NCI-H1930 (cell line): Measurements from ENCODE around the gene APLF.
A peak's percentile ranks its signal among the peaks of the same experiment; 100 is the strongest.
"Not testable (repeated sequence)": the region's sequence is repeated elsewhere in the genome, so short reads cannot be mapped to it uniquely, and the experiment has no call there.

Experiments used
- DNase-seq, 2 experiments: peaks; one replicate each; lab custom pipeline; 2025; lab: John Stamatoyannopoulos, UW

Gene APLF

DNA sequence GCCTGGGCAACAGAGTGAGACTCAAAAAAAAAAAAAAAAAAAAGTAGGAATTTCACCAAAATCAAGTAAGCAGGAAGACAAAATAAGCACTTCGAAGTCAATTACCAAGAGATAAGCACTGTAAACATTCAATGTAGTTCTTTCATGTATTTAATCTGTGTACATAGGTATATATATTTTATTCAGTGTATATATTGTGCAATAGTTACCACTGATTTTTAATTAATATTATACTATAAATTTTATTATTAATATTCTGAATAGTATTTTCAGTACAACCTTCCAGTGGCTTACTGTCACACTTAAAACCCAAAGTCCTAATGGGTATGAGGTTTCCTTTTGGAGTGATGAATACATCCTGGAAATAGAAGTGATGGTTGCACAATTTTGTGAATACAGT, 9.1 kb downstream of the APLF start:
- DNase-seq, result no peak

- DNase-seq, result no peak
These were observed 11.3 kb downstream of the APLF start for GRCh38 chr2:68478688-68479087.

- DNase-seq, result no peak
These were observed 15.0 kb downstream of the APLF start for GRCh38 chr2:68482296-68482820.

- no peak for DNase-seq
These were observed 15.6 kb downstream of the APLF start for GRCh38 chr2:68483011-68483410.

DNA sequence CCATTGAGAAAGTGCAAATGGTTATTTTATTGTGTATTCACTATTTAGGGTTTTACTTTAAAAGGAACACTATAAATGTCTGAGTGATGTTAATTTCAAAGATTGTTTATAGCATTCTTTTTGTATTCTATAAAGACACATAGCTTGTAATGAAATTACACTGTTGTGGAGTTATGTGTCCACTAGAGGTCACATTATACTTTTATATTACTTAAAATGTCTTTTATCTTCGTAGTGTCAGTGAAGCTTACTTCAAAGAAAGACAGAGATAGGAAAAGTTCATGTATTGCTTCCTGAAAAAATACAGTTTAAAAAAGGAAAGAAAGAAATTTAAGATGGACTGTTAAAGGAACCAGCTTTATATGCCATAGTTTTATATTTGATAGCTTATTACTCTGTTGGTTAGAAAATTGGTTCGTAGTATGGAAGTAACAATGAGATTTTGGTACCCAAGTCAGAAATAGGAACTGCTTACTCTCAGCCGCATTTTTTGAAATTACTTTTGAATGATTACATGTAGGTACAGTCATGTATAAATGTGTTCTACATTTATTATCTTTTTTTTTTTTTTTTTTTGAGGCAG, 20.5 kb downstream of the APLF start:
- peak in 1 of 2 experiments; percentile 9 for DNase-seq

- not testable (repeated sequence) for DNase-seq
These were observed 21.2 kb downstream of the APLF start for GRCh38 chr2:68488605-68489004.

GRCh38 chr2:68489282-68489681, 21.9 kb downstream of the APLF start:
- no peak for DNase-seq

DNA sequence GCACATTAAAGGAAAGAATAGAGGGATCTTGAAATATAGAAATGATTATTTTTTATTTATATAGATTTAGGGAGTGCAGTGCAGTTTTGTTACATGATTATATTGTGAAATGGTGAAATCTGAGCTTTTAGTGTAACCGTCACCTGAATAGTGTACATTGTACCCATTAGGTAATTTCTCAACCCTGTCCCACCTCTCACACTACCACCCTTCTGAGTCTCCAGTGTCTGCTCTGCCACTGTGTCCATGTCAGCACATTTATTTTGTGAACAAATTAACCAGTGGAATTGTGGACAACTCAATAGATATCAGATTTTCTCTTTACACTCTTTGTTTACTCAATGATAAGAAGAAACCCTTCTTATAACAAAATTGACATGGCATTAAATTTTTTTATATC, 24.2 kb downstream of the APLF start:
- no peak for DNase-seq

GRCh38 chr2:68499133-68499532, 31.7 kb downstream of the APLF start:
- no peak for DNase-seq

DNA sequence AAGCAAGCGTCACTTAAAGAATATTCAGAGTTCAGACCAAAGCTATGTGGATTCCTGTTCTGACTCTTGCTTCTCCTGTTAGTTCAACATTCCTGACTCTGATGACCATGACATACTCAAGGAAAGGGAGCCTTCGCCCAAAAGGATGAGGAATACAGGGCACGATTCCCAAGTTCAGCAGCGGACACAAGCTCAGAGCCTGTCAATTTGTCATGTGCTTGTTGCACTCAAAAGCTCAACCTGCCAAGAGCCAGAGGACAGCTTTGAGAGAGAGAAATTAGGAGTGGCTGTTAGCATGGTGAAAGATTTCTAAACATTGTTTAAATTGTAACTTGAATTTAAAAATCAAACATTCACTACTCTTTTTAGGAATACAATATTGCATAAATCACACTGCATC, 33.3 kb downstream of the APLF start:
- DNase-seq, result no peak

DNA sequence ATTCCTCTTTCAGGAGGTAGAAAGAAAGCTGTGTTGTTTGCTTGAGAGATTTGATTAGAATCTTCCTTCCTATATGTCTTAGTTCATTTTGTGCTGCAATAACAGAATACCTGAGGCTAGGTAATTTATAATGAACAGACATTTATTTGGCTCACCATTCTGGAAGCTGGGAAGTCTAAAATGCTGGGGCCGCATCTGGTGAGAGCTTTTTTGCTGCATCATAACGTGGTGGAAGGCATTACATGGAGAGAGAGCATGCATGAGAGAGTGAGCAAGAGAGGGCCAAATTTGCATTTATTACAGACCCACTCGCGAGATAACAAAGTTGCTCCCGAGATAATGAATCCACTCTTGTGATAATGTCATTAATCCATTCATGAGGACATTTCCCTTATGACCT, 34.4 kb downstream of the APLF start:
- no peak for DNase-seq

DNA sequence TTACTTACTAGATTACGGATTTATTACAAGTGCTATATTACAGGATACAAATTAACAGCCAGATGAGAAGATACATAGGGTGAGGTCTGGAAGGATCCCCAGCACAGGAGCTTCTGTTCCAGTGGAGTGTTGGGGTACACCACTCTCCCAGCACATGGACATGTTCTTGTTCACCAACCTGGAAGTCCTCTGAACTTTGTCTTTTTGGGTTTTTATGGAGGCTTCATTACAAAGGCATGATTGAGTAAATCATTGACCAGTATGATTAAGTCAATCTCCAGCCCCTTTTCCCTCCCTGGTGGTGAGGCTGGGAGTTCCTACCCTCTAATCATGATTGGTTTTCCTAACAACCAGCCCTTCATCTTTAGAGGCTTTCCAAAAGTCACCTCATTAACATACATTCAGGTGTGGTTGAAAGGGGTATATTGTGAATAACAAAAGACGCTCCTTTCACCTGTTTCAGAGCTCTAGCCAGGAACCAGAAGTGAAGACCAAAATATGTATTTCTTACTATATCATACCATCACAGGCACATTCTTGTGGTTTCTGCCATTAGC, 38.3 kb downstream of the APLF start:
- DNase-seq, result no peak

DNA sequence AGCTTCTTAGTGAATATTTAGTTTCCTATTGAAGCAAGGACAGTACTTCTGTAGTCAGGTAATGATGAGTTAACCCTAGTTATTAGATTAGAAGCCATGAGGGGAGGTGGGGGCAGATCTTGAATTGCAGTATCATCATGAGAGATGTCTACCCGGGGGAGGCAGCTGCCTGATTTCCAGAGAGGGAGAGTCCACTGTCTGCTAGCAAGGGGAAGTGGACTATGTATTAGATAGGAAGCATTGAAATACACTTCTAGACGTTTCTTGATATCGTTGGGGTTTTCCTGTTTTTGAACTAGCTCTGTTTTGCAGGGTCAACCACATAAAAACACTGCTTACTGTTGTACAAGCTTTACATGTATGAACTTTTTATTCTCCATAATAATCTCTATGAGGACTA, 38.8 kb downstream of the APLF start:
- no peak for DNase-seq

DNA sequence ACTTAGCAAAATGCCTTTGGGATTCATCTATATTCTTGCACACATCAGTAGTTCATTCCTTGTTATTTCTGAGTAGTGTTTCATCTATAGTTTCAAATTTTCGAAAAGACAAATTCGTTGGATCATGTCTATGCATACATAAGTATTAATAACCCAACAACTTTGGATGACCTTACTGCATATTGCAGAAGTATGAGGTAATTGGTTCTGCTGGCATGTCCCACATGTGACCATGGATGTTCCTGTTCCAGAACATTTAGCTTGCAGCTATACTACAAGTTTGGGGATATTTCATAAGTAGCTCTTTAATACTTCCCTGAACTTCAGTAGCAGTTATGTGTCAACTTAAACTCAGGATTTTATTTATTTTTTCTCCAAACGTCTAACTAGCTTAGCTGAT, 44.9 kb downstream of the APLF start:
- no peak for DNase-seq

DNA sequence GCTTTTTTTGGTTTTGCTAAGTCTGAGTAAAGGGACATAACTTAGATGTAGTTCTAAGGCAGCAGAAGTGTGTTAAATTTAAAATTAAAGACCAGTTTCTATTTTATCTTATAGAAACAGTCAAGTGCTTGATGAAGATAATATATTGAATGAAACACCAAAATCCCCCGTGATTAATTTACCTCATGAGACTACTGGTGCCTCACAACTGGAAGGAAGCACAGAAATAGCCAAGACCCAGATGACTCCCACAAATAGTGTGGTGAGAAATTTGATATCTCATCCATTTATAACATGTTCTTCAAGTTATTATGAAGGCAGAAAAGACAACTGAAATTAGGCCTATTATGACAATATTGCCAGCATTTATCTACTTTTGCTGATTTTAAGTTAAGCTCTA, 45.6 kb downstream of the APLF start:
- no peak for DNase-seq

GRCh38 chr2:68514316-68514929, 47.0 kb downstream of the APLF start:
- no peak for DNase-seq

DNA sequence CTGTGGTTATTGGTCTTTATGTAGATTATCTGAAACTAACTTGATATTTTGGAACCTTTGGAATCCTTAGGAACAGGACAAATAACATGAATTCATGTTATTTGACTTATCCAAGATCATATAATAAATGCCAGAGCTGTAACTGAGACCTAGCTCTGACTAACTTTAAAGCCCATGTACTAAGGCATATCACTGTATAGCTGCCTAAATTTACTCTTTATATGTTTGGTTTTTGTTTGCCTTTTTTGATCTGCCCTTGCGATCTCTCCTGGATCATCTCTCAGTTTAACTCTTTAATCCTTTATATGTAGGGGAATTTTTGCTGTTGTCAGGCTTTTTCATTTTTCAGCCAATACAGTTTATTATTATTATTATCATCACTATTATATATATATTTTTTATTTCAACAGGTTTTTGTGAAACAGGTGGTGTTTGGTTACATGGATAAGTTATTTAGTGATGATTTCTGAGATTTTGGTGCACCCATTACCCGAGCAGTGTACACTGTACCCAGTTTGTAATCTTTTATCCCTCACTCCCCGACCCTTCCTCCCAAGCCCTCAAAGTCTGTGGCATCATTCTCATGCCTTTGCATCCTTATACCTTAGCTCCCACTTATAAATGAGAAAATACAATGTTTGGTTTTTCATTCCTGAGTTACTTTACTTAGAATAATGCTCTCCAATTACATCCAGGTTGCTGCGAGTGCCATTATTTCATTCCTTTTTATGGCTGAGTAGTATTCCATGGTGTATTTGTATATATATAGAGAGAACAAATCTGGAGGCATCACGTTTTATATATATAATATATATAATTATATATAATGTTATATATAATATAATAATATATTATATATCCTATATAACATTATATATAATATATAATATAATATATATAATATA, 48.9 kb downstream of the APLF start:
- DNase-seq, result no peak

DNA sequence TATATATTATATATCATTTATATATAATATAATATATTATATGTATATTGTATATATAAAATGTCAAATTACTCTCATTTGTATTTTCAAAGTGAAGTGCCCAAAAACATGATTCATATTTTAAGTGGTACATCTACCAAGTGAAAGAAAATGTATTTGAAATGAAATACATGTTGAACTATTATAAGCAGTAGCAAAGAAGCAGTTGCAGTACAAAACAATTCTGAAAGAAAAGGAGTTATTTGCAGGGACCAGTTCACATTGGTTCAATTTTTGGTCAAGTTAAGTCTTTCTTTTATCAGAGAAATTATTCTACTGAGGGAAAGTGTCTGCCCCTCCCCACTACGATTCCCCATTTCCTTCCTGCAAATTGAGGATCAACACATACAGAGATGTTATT, 51.9 kb downstream of the APLF start:
- DNase-seq, result no peak

DNA sequence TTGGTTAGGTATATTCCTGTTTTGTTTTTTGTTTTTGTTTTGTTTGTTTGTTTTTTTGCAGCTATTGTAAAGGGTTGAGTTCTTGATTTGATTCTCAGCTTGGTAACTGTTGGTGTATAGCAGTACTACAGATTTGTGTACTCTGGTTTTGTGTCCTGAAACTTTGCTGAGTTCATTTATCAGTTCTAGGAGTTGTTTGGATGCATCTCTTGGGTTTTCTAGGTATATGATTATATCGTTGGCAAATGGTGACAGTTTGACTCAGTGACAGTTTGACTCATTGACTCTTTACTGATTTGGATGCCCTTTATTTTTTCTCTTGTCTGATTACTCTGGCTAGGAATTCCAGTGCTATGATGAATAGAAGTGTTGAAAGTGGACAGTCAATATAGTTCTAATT, 53.7 kb downstream of the APLF start:
- DNase-seq, result no peak

DNA sequence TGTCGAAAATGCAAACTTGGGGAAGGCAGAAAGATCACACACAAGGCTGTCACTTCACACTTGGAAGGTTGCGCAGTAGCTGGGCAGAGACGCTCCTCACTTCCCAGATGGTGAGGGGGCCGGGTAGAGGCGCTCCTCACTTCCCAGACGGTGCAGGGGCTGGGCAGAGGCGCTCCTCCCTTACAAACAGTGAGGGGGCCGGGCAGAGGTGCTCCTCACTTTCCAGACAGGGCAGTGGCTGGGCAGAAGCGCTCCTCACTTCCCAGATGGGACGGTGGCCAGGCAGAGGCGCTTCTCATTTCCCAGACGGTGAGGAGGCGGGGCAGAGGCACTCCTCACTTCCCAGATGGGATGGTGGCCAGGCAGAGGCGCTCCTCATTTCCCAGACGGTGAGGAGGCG, 59.6 kb downstream of the APLF start:
- DNase-seq, result not testable (repeated sequence)

DNA sequence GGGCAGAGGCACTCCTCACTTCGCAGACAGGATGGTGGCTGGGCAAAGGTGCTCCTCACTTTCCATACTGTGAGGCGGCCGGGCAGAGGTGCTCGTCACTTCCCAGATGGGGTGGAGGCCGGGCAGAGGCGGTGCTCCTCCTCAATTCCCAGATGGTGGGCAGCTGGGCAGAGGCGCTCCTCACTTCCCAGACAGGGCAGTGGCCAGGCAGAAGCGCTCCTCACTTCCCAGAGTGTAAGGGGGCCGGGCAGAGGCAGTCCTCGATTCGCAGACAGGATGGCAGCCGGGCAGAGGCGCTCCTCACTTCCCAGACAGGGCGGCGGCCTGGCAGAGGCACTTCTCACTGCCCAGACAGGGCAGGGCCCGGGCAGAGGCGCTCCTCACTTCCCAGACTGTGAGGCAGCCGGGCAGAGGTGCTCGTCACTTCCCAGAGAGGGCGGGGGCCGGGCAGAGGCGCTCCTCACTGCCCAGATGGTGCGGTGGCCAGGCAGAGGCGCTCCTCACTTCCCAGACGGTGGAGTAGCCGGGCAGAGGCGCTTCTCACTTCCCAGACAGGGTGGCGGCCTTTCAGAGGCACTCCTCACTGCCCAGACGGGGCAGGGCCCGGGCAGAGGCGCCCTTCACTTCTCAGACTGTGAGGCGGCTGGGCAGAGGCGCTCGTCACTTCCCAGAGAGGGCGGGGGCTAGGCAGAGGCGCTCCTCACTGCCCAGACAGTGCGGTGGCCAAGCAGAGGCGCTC, 60.1 kb downstream of the APLF start:
- not testable (repeated sequence) for DNase-seq

DNA sequence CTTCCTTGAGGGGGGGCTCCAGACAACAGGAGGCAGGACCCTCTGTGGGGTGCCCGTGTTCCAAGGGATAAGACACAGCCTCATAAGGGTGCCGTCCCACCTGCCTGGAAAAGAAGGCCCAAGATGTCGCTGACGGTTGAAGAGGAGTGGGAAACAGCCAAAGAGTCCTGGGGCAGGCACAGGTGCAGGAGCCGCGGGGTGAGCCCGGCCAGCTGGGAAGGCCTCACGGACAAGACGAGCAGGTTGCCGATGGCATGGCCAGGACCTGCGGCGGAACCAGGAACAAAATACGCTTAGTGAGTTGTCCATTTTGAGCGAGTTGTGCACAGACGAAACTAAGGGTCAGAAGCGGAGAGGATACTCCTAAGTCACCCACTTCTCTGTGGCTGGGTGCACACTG, 61.8 kb downstream of the APLF start:
- not testable (repeated sequence) for DNase-seq
